Stimulated activated CD4-positive, alpha-beta T cell treated with anti-CD3 and anti-CD28 coated beads, TNF-alpha, amount 100 ng/mL, for 24 hours (primary cell): ENCODE measurements around the gene THEMIS2.
A peak's percentile ranks its signal among the peaks of the same experiment; 100 is the strongest.
"Not testable (repeated sequence)": the region's sequence is repeated elsewhere in the genome, so short reads cannot be mapped to it uniquely, and the experiment has no call there.

Source experiments
- DNase-seq, 3 experiments: peaks; one replicate each; pipeline ENCODE4 v3.0.0-alpha.2; 2020; ENCODE audit warnings: low read depth in 3 of 3

THEMIS2 gene

GRCh38 chr1:27872059-27872801 lies at the start of gene THEMIS2:
TSS of gene THEMIS2 (plus strand) at chr1:27872544. CDS start at chr1:27872572, 28 bp downstream.
- DNase-seq: peak; percentile 56 to 80 (median 69)

- no peak for DNase-seq
Observed at GRCh38 chr1:27823784-27824183, 48.6 kb upstream of the THEMIS2 start.

GRCh38 chr1:27824411-27824810 lies 47.9 kb upstream of the THEMIS2 start:
- DNase-seq: no peak

- not testable (repeated sequence) for DNase-seq
Observed at GRCh38 chr1:27829339-27829960, 42.9 kb upstream of the THEMIS2 start.

GRCh38 chr1:27830621-27831440 lies 41.5 kb upstream of the THEMIS2 start, which contains the start of gene PPP1R8:
TSS of gene PPP1R8 (plus strand) at chr1:27830782. CDS start at chr1:27830836, 54 bp downstream.
- peak; percentile 81 to 92 (median 82) for DNase-seq

GRCh38 chr1:27831568-27832410 lies 40.6 kb upstream of the THEMIS2 start:
- DNase-seq: no peak

GRCh38 chr1:27832762-27833161 lies 39.6 kb upstream of the THEMIS2 start:
- no peak for DNase-seq

- DNase-seq: no peak
Observed at GRCh38 chr1:27833470-27833869, 38.9 kb upstream of the THEMIS2 start.

GRCh38 chr1:27835046-27835445 lies 37.3 kb upstream of the THEMIS2 start:
- no peak for DNase-seq

GRCh38 chr1:27835501-27835900 lies 36.8 kb upstream of the THEMIS2 start:
- DNase-seq: no peak

- no peak for DNase-seq
Observed at GRCh38 chr1:27849951-27850350, 22.4 kb upstream of the THEMIS2 start.

GRCh38 chr1:27855085-27855484 lies 17.3 kb upstream of the THEMIS2 start:
- DNase-seq: no peak

GRCh38 chr1:27856561-27857343 lies 15.6 kb upstream of the THEMIS2 start:
- DNase-seq: no peak

GRCh38 chr1:27857552-27857951 lies 14.8 kb upstream of the THEMIS2 start:
- DNase-seq: not testable (repeated sequence)

- DNase-seq: peak; percentile 68 to 81 (median 76)
Observed at GRCh38 chr1:27858072-27858948, 14.0 kb upstream of the THEMIS2 start.

- no peak for DNase-seq
Observed at GRCh38 chr1:27858949-27859576, 13.3 kb upstream of the THEMIS2 start.

GRCh38 chr1:27861436-27861835 lies 10.9 kb upstream of the THEMIS2 start:
- DNase-seq: no peak

- DNase-seq: no peak
Observed at GRCh38 chr1:27862004-27862403, 10.3 kb upstream of the THEMIS2 start.
